Calu3 (cell line): Measurements from ENCODE around the gene MON1B. TPM values are rescaled to one million over a fixed set of nuclear protein-coding genes. Genes with fewer than 3 reads are reported as not detected.
"Not testable (repeated sequence)": the region's sequence is repeated elsewhere in the genome, so short reads cannot be mapped to it uniquely, and the experiment has no call there.

Experiments
- BruUV-seq: library from RNA; stranded (reverse); fragments of 400-500 nt; replicated peaks from 2 replicates; lab custom pipeline; 2021; lab: Mats Ljungman, UMichigan
- CTCF ChIA-PET: fragments of 300-600 bp; sonication (Branson Sonifier 250); formaldehyde crosslinking; loops from one replicate; lab custom pipeline; 2022; ENCODE audit warnings: antibody characterized with exemption; lab: Charles Lee
- DNase-seq: peaks from one replicate; pipeline ENCODE4 v3.0.0; 2022
- H3K27ac Mint-ChIP-seq: one replicate; pipeline ENCODE4 v1.8.0; 2022; ENCODE audit warnings: mixed read lengths; ENCODE audit not compliant: unreplicated experiment
- H3K27me3 Mint-ChIP-seq: one replicate; pipeline ENCODE4 v1.8.0; 2022; ENCODE audit warnings: mixed read lengths; ENCODE audit not compliant: unreplicated experiment
- H3K36me3 Mint-ChIP-seq: one replicate; pipeline ENCODE4 v1.8.0; 2022; ENCODE audit warnings: mild to moderate bottlenecking, moderate library complexity, mixed read lengths; ENCODE audit not compliant: insufficient read depth, unreplicated experiment
- H3K4me1 Mint-ChIP-seq: one replicate; pipeline ENCODE4 v1.8.0; 2022; ENCODE audit warnings: mild to moderate bottlenecking, low read depth, mixed read lengths; ENCODE audit not compliant: unreplicated experiment
- H3K4me3 Mint-ChIP-seq: one replicate; pipeline ENCODE4 v1.8.0; 2022; ENCODE audit warnings: mild to moderate bottlenecking, low read depth, moderate library complexity, mixed read lengths; ENCODE audit not compliant: unreplicated experiment
- H3K9me3 Mint-ChIP-seq: one replicate; pipeline ENCODE4 v1.8.0; 2022; ENCODE audit warnings: low read depth, mixed read lengths; ENCODE audit not compliant: unreplicated experiment
- intact Hi-C: fragments of 100-400 bp; cut with micrococcal nuclease; formaldehyde crosslinking; loops from one replicate; pipeline ENCODE4 v1.10.0; 2022; ENCODE audit not compliant: unreplicated experiment
- total RNA-seq: library from RNA; stranded (reverse); gene quantifications from 2 replicates; pipeline ENCODE4 v1.2.3, GENCODE V29; 2022
- TF ChIP-seq, protein P1 (sequence below): fragments of 200-600 bp; IDR thresholded peaks from one replicate; pipeline ENCODE4 v1.8.0; 2022; ENCODE audit warnings: antibody characterized with exemption; ENCODE audit not compliant: unreplicated experiment

MON1B gene
- total RNA-seq, 1 experiment from 2014 or later, result 91.3 TPM

GRCh38 chr16:77158293-77158692 is 32.7 kb upstream of the MON1B start:
- Mint-ChIP-seq H3K36me3 (no peaks in the 10 kb centered on the region), H3K9me3 (peaks cover 3% of the 10 kb centered on the region), H3K27ac (no peak overlapping the region), H3K27me3 (peaks cover 40% of the 10 kb centered on the region), H3K4me3 (no peak overlapping the region), H3K4me1 (no peaks in the 10 kb centered on the region)
- intact Hi-C loops, result no loop called here
- no TSS peak for BruUV-seq
- no peak for DNase-seq
- CTCF ChIA-PET, result no interaction called here
- TF ChIP-seq, protein P1, sequence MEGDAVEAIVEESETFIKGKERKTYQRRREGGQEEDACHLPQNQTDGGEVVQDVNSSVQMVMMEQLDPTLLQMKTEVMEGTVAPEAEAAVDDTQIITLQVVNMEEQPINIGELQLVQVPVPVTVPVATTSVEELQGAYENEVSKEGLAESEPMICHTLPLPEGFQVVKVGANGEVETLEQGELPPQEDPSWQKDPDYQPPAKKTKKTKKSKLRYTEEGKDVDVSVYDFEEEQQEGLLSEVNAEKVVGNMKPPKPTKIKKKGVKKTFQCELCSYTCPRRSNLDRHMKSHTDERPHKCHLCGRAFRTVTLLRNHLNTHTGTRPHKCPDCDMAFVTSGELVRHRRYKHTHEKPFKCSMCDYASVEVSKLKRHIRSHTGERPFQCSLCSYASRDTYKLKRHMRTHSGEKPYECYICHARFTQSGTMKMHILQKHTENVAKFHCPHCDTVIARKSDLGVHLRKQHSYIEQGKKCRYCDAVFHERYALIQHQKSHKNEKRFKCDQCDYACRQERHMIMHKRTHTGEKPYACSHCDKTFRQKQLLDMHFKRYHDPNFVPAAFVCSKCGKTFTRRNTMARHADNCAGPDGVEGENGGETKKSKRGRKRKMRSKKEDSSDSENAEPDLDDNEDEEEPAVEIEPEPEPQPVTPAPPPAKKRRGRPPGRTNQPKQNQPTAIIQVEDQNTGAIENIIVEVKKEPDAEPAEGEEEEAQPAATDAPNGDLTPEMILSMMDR, result no peak

GRCh38 chr16:77165006-77165405 is 26.0 kb upstream of the MON1B start:
- TF ChIP-seq, protein P1, result no peak
- Mint-ChIP-seq H3K36me3 (no peaks in the 10 kb centered on the region), H3K4me3 (no peak overlapping the region), H3K9me3 (no peaks in the 10 kb centered on the region), H3K27ac (no peak overlapping the region), H3K27me3 (peaks cover 63% of the 10 kb centered on the region), H3K4me1 (no peaks in the 10 kb centered on the region)
- no TSS peak for BruUV-seq
- intact Hi-C loops, result loop anchor here (2.0 to 10.0 kb wide), 2 partner anchors 116 to 290 kb away; no protein-coding TSS in a partner anchor
- CTCF ChIA-PET, result no interaction called here
- DNase-seq, result no peak

GRCh38 chr16:77165536-77166236 is 25.3 kb upstream of the MON1B start:
- intact Hi-C loops, result loop anchor here (2.0 to 10.0 kb wide), 2 partner anchors 117 to 291 kb away; no protein-coding TSS in a partner anchor
- CTCF ChIA-PET, result interaction anchor here (1.0 kb wide), 1 partner anchor 1365 kb away, joined by 3 read pairs; no protein-coding TSS in a partner anchor
- not testable (repeated sequence) for H3K4me3 Mint-ChIP-seq, DNase-seq, H3K4me1 Mint-ChIP-seq, BruUV-seq, H3K9me3 Mint-ChIP-seq, H3K27ac Mint-ChIP-seq, H3K36me3 Mint-ChIP-seq
- peaks cover 70% of the 10 kb centered on the region for H3K27me3 Mint-ChIP-seq

GRCh38 chr16:77166726-77167125 is 24.3 kb upstream of the MON1B start:
- Mint-ChIP-seq H3K4me3 (no peak overlapping the region), H3K4me1 (no peaks in the 10 kb centered on the region), H3K36me3 (no peaks in the 10 kb centered on the region), H3K9me3 (no peaks in the 10 kb centered on the region), H3K27me3 (peaks cover 72% of the 10 kb centered on the region), H3K27ac (no peak overlapping the region)
- TF ChIP-seq, protein P1, result no peak
- intact Hi-C loops, result loop anchor here (10.0 kb wide), 1 partner anchor 292 kb away; no protein-coding TSS in a partner anchor
- no TSS peak for BruUV-seq
- DNase-seq, result no peak
- CTCF ChIA-PET, result interaction anchor here (1.0 kb wide), 1 partner anchor 1366 kb away, joined by 3 read pairs; no protein-coding TSS in a partner anchor

- TF ChIP-seq, protein P1, result no peak
- intact Hi-C loops, result loop anchor here (10.0 kb wide), 1 partner anchor 294 kb away; no protein-coding TSS in a partner anchor
- BruUV-seq, result no TSS peak
- Mint-ChIP-seq H3K4me1 (no peaks in the 10 kb centered on the region), H3K27ac (no peak overlapping the region), H3K27me3 (peaks cover 52% of the 10 kb centered on the region), H3K4me3 (no peak overlapping the region), H3K36me3 (no peaks in the 10 kb centered on the region), H3K9me3 (no peaks in the 10 kb centered on the region)
- CTCF ChIA-PET, result no interaction called here
- no peak for DNase-seq
These were observed 22.1 kb upstream of the MON1B start for GRCh38 chr16:77168901-77169300.
